Panc1 (cell line): ENCODE results near the gene RBM5. TPM values are rescaled to one million over a fixed set of nuclear protein-coding genes. Genes with fewer than 3 reads are reported as not detected.

Source experiments
- ATAC-seq: fragments of 200-7000 bp; cut with Tn5 transposase; 2 replicates; pipeline ENCODE4 v1.9.1; 2020; ENCODE audit warnings: mild to moderate bottlenecking, moderate library complexity
- BruUV-seq: library from RNA; stranded (reverse); fragments of 400-500 nt; replicated peaks from 2 replicates; lab custom pipeline; 2021; lab: Mats Ljungman, UMichigan
- CTCF ChIA-PET: fragments of 300-600 bp; sonication (Branson Sonifier 250); formaldehyde crosslinking; loops from one replicate; lab custom pipeline; 2022; ENCODE audit warnings: antibody characterized with exemption; lab: Charles Lee
- POLR2A ChIA-PET: fragments of 300-600 bp; sonication (Branson Sonifier 250); formaldehyde crosslinking; loops from one replicate; lab custom pipeline; 2022; ENCODE audit warnings: antibody characterized with exemption; lab: Charles Lee
- DNase-seq: peaks from one replicate; pipeline ENCODE4 v3.0.0-alpha.2; 2010; ENCODE audit warnings: low read depth, low spot score
- H3K27ac ChIP-seq: 2 replicates; pipeline ENCODE4 v1.5.1; 2011; ENCODE audit warnings: mild to moderate bottlenecking, low read length, inconsistent platforms
- H3K27me3 ChIP-seq: fragments of 200-500 bp; sonication (Bioruptor generic); 2 replicates; pipeline ENCODE4 v1.6.0; 2014; ENCODE audit warnings: low read length, inconsistent platforms; ENCODE audit not compliant: control insufficient read depth, insufficient read depth
- H3K36me3 ChIP-seq: fragments of 200-500 bp; sonication (Bioruptor generic); 2 replicates; pipeline ENCODE4 v1.5.1; 2014; ENCODE audit warnings: inconsistent platforms, mild to moderate bottlenecking, low read length, moderate library complexity; ENCODE audit not compliant: control insufficient read depth, insufficient read depth
- H3K4me1 ChIP-seq: 2 replicates; pipeline ENCODE4 v1.5.1; 2011; ENCODE audit warnings: inconsistent platforms, mild to moderate bottlenecking, low read length, moderate library complexity; ENCODE audit not compliant: control insufficient read depth, insufficient read depth
- H3K4me3 ChIP-seq, 2 experiments: 2 replicates each; pipeline ENCODE4 v1.5.1; 2011 to 2012; ENCODE audit warnings: low read depth in 2 of 2, low read length in 2 of 2, mild to moderate bottlenecking in 2 of 2, inconsistent platforms in 1 of 2, moderate library complexity in 1 of 2
- H3K9me3 ChIP-seq: fragments of 200-500 bp; sonication (Bioruptor generic); 2 replicates; pipeline ENCODE4 v1.5.1; 2014; ENCODE audit warnings: low read depth, mild to moderate bottlenecking, inconsistent platforms, low read length, moderate library complexity; ENCODE audit not compliant: control insufficient read depth, insufficient read depth
- POLR2AphosphoS5 ChIP-seq: IDR thresholded peaks from 2 replicates; pipeline ENCODE4 v1.6.1; 2012; ENCODE audit warnings: mild to moderate bottlenecking, low read depth, low read length, moderate library complexity
- SIN3A ChIP-seq: IDR thresholded peaks from 2 replicates; pipeline ENCODE4 v1.6.1; 2012; ENCODE audit warnings: low read depth, mild to moderate bottlenecking, low read length, moderate library complexity, borderline replicate concordance; ENCODE audit not compliant: insufficient read depth
- TCF7L2 ChIP-seq: IDR thresholded peaks from 2 replicates; pipeline ENCODE4 v1.6.1; 2011; ENCODE audit warnings: mild to moderate bottlenecking, low read depth, low read length, inconsistent platforms
- in situ Hi-C: cut with HindIII; loops from 2 replicates; pipeline ENCODE4 v1.10.0; 2016; ENCODE audit warnings: low sequenced_read_pairs, low pct_unique_long_range_greater_than_20kb
- intact Hi-C: fragments of 100-400 bp; cut with micrococcal nuclease; formaldehyde crosslinking; loops from one replicate; pipeline ENCODE4 v1.10.0; 2022; ENCODE audit not compliant: unreplicated experiment
- total RNA-seq: library from RNA; stranded (reverse); gene quantifications from one replicate; pipeline ENCODE4 v1.2.1, GENCODE V29; 2021; ENCODE audit not compliant: unreplicated experiment
- TF ChIP-seq, protein P1 (sequence below), 2 experiments: IDR thresholded peaks; 2 replicates each; pipeline ENCODE4 v1.6.1; 2011 to 2012; ENCODE audit warnings: low read depth in 2 of 2, control low read depth in 1 of 2, low read length in 1 of 2, mild to moderate bottlenecking in 1 of 2, moderate library complexity in 1 of 2; ENCODE audit not compliant: insufficient read depth in 1 of 2
- TF ChIP-seq, protein P2 (sequence below): fragments of 450-650 bp; IDR thresholded peaks from 2 replicates; pipeline ENCODE4 v1.5.1; 2017; ENCODE audit warnings: mild to moderate bottlenecking

Gene RBM5
- total RNA-seq, 1 experiment from 2014 or later = 86.6 TPM

DNA sequence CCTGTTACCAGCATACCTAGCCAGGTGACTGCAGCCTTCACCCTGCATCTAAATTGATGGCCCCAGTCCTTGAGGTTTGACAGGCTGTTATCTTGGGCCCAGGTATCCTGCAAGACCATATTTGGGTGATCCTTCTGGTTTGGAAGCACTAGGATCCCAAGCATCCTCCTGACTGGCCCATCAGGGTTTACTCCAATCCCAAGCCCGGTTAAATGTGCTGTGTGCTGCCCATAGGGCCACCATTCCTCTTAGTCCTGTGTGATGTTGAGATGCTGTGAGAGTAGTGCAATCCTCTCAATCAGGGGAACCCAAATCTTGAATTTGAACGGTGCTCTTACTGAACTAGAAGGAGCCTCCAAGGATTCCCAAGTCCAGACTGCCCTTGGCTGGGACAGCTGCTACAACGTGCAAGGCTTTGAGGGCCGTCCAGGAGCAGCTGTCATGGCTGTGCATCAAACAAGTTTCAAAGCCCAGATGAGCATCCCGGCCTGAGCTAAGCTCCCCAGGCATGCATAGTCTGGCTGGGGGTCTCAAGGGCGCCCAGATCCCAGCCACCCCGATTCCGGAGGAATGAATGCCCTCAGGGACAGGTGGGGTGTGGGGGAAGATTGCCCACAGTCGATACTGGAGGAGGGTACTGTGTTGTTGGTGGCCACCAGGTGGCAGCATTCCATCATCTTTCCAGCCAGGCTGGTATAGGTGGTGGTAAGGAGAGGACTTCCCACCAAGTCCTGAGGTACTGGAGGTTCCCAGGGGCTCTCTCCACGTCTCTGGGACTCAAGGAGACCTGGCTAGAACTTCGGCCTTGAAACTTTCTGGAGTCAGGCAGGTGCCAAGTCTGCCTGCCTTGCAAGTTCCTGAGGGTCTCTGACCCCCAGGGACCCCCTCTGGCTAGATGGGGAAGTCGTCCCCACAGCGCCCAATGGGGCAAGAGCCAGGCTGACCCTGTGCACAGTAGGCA, 32.6 kb downstream of the RBM5 start:
- intact Hi-C loops (loop anchor here (1.0 kb wide), 1 partner anchor 68 kb away; no protein-coding TSS in a partner anchor), in situ Hi-C loops (no loop called here)
- CTCF ChIA-PET = interaction anchor here (0.6 kb wide), 1 partner anchor 124 kb away, joined by 3 read pairs; no protein-coding TSS in a partner anchor
- Histone ChIP-seq H3K36me3 (no peaks in the 10 kb centered on the region; the same call in none of the 2 replicates), H3K4me1 (peaks cover 29% of the 10 kb centered on the region), H3K9me3 (no peaks in the 10 kb centered on the region), H3K27me3 (no peaks in the 10 kb centered on the region), H3K4me3 (no peak overlapping the region), H3K27ac (peak overlapping the region; percentile 34; the same call in 1 of the 2 replicates)
- ATAC-seq = peak; percentile 86
- BruUV-seq = no TSS peak
- TF ChIP-seq, protein P1, sequence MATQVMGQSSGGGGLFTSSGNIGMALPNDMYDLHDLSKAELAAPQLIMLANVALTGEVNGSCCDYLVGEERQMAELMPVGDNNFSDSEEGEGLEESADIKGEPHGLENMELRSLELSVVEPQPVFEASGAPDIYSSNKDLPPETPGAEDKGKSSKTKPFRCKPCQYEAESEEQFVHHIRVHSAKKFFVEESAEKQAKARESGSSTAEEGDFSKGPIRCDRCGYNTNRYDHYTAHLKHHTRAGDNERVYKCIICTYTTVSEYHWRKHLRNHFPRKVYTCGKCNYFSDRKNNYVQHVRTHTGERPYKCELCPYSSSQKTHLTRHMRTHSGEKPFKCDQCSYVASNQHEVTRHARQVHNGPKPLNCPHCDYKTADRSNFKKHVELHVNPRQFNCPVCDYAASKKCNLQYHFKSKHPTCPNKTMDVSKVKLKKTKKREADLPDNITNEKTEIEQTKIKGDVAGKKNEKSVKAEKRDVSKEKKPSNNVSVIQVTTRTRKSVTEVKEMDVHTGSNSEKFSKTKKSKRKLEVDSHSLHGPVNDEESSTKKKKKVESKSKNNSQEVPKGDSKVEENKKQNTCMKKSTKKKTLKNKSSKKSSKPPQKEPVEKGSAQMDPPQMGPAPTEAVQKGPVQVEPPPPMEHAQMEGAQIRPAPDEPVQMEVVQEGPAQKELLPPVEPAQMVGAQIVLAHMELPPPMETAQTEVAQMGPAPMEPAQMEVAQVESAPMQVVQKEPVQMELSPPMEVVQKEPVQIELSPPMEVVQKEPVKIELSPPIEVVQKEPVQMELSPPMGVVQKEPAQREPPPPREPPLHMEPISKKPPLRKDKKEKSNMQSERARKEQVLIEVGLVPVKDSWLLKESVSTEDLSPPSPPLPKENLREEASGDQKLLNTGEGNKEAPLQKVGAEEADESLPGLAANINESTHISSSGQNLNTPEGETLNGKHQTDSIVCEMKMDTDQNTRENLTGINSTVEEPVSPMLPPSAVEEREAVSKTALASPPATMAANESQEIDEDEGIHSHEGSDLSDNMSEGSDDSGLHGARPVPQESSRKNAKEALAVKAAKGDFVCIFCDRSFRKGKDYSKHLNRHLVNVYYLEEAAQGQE (IDR thresholded peaks at IDR 0.05; ENCODE audit: insufficient read depth in 1 of 2, low read depth in 2 of 2, low read length in 1 of 2) = no peak
- TF ChIP-seq, protein P2, sequence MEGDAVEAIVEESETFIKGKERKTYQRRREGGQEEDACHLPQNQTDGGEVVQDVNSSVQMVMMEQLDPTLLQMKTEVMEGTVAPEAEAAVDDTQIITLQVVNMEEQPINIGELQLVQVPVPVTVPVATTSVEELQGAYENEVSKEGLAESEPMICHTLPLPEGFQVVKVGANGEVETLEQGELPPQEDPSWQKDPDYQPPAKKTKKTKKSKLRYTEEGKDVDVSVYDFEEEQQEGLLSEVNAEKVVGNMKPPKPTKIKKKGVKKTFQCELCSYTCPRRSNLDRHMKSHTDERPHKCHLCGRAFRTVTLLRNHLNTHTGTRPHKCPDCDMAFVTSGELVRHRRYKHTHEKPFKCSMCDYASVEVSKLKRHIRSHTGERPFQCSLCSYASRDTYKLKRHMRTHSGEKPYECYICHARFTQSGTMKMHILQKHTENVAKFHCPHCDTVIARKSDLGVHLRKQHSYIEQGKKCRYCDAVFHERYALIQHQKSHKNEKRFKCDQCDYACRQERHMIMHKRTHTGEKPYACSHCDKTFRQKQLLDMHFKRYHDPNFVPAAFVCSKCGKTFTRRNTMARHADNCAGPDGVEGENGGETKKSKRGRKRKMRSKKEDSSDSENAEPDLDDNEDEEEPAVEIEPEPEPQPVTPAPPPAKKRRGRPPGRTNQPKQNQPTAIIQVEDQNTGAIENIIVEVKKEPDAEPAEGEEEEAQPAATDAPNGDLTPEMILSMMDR = peak; percentile 80
- no peak for TF ChIP-seq SIN3A
- no peak for TF ChIP-seq TCF7L2
- TF ChIP-seq POLR2AphosphoS5 = peak; percentile 73
- POLR2A ChIA-PET = interaction anchor here (0.5 to 0.6 kb wide), 2 partner anchors 22 to 105 kb away, joined by 4 to 8 read pairs; no protein-coding TSS in a partner anchor
- peak; percentile 32 for DNase-seq

DNA sequence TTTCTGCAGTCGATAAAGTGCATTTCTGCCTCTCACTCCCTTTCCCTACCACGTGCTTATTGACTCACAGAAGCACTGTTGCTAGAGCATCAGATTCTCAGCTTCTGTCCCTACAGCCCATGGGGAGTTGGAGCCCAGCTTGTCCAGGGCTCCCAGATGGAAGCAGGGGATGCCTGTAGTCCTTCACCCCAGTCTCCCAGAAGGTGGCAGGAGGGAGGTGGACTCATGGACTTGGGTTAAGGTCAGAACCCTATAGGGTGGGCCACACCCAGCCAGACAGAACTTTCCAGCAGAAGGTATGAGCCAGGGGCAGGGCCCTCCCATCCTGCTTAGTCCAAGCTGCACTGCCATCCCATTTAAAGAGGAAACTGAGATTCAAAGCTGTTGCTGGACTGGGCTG, 33.4 kb downstream of the RBM5 start:
- intact Hi-C loops (no loop called here), in situ Hi-C loops (no loop called here)
- ATAC-seq = peak; percentile 10
- Histone ChIP-seq H3K36me3 (no peaks in the 10 kb centered on the region; the same call in 1 of the 2 replicates), H3K27ac (peak overlapping the region; percentile 34; the same call in 1 of the 2 replicates), H3K9me3 (no peaks in the 10 kb centered on the region), H3K4me3 (no peak overlapping the region), H3K27me3 (no peaks in the 10 kb centered on the region), H3K4me1 (peaks cover 37% of the 10 kb centered on the region)
- POLR2A ChIA-PET = no interaction called here
- CTCF ChIA-PET = interaction anchor here (0.6 kb wide), 1 partner anchor 81 kb away, joined by 3 read pairs; no protein-coding TSS in a partner anchor
- no peak for DNase-seq
- TF ChIP-seq TCF7L2 (no peak), POLR2AphosphoS5 (no peak), SIN3A (no peak)
- no TSS peak for BruUV-seq
